Measurements from ENCODE around the gene CTPS1.

GRCh38 chr1:41044187-41044586, 64.7 kb downstream of the CTPS1 start:
- TF ChIP-seq, protein P1, sequence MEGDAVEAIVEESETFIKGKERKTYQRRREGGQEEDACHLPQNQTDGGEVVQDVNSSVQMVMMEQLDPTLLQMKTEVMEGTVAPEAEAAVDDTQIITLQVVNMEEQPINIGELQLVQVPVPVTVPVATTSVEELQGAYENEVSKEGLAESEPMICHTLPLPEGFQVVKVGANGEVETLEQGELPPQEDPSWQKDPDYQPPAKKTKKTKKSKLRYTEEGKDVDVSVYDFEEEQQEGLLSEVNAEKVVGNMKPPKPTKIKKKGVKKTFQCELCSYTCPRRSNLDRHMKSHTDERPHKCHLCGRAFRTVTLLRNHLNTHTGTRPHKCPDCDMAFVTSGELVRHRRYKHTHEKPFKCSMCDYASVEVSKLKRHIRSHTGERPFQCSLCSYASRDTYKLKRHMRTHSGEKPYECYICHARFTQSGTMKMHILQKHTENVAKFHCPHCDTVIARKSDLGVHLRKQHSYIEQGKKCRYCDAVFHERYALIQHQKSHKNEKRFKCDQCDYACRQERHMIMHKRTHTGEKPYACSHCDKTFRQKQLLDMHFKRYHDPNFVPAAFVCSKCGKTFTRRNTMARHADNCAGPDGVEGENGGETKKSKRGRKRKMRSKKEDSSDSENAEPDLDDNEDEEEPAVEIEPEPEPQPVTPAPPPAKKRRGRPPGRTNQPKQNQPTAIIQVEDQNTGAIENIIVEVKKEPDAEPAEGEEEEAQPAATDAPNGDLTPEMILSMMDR (IDR thresholded peaks at IDR 0.05; ENCODE audit: poor library complexity): no peak
- no peak for TF ChIP-seq EZH2phosphoT487 (IDR thresholded peaks at IDR 0.05; ENCODE audit: low read depth, severe bottlenecking, unreplicated experiment)

All from hepatocyte (in vitro differentiated cells).